ENCODE data around the gene MRPL43.
A peak's percentile ranks its signal among the peaks of the same experiment; 100 is the strongest.
"Not testable (repeated sequence)": the region's sequence is repeated elsewhere in the genome, so short reads cannot be mapped to it uniquely, and the experiment has no call there.

The MRPL43 gene

GRCh38 chr10:100980711-100981110, 6.6 kb downstream of the MRPL43 start:
- no peak for DNase-seq

- DNase-seq = no peak
Observed at GRCh38 chr10:100980311-100980710, 7.0 kb downstream of the MRPL43 start.

GRCh38 chr10:100979791-100980272, 7.5 kb downstream of the MRPL43 start:
- no peak for DNase-seq

- DNase-seq = no peak
Observed at GRCh38 chr10:100978901-100979195, 8.4 kb downstream of the MRPL43 start.

- DNase-seq = no peak
Observed at GRCh38 chr10:100978121-100978900, 9.0 kb downstream of the MRPL43 start.

- no peak for DNase-seq
Observed at GRCh38 chr10:100977436-100977835, 9.9 kb downstream of the MRPL43 start.

- no peak for DNase-seq
Observed at GRCh38 chr10:100976906-100977305, 10.4 kb downstream of the MRPL43 start.

GRCh38 chr10:100975397-100975796, 11.9 kb downstream of the MRPL43 start:
- not testable (repeated sequence) for DNase-seq

- no peak for DNase-seq
Observed at GRCh38 chr10:100972904-100973535, 14.3 kb downstream of the MRPL43 start.

- no peak for DNase-seq
Observed at GRCh38 chr10:100972115-100972903, 15.0 kb downstream of the MRPL43 start.

GRCh38 chr10:100970914-100971811, 16.1 kb downstream of the MRPL43 start:
- DNase-seq = no peak

GRCh38 chr10:100970076-100970913, 17.0 kb downstream of the MRPL43 start:
- DNase-seq = peak; percentile 39

- peak; percentile 44 for DNase-seq
Observed at GRCh38 chr10:100969187-100970075, 17.9 kb downstream of the MRPL43 start, which contains the start of gene SEMA4G. Gene SEMA4G (plus strand): TSS chr10:100969504. CDS start chr10:100972913, 3,409 bp downstream.

GRCh38 chr10:100968863-100969186, 18.5 kb downstream of the MRPL43 start:
- DNase-seq = no peak

GRCh38 chr10:100968062-100968736, 19.1 kb downstream of the MRPL43 start:
- DNase-seq = no peak

- no peak for DNase-seq
Observed at GRCh38 chr10:100967332-100967731, 20.0 kb downstream of the MRPL43 start.

- no peak for DNase-seq
Observed at GRCh38 chr10:100966887-100967286, 20.4 kb downstream of the MRPL43 start.

- DNase-seq = no peak
Observed at GRCh38 chr10:100965820-100966219, 21.5 kb downstream of the MRPL43 start.

- DNase-seq = no peak
Observed at GRCh38 chr10:100963826-100964225, 23.5 kb downstream of the MRPL43 start.

All from stimulated activated CD4-positive, alpha-beta T cell treated with anti-CD3 and anti-CD28 coated beads, Interleukin-4, amount 100 ng/mL, for 1 hour (primary cell).